H1 (cell line): Measurements from ENCODE around the gene PREX1. TPM values are rescaled to one million over a fixed set of nuclear protein-coding genes. Genes with fewer than 3 reads are reported as not detected.

ENCODE experiments used
- CTCF ChIA-PET: fragments of 300-600 bp; sonication (Branson Sonifier 250); formaldehyde crosslinking; loops from one replicate; lab custom pipeline; 2021; ENCODE audit not compliant: partially characterized antibody; lab: Charles Lee
- POLR2A ChIA-PET: fragments of 300-600 bp; sonication (Branson Sonifier 250); formaldehyde crosslinking; loops from one replicate; lab custom pipeline; 2021; ENCODE audit warnings: inconsistent platforms; ENCODE audit not compliant: partially characterized antibody; lab: Charles Lee
- DNase-seq, 2 experiments: peaks; one replicate each; pipeline versions ENCODE4 v3.0.0 to v3.0.0-alpha.2; 2010 to 2022; ENCODE audit warnings: low spot score in 2 of 2, low read depth in 1 of 2, mixed read lengths in 1 of 2
- FAIRE-seq: peaks from 2 replicates; lab custom pipeline; 2011; peaks lifted over from hg19 to GRCh38; lab: Jason Lieb, UNC
- H2AFZ ChIP-seq: 2 replicates; pipeline ENCODE4 v1.8.1; 2012; ENCODE audit warnings: low read length, inconsistent platforms
- H2AK5ac ChIP-seq: 2 replicates; pipeline ENCODE4 v1.6.1; 2013; ENCODE audit warnings: low read depth, low read length
- H2BK120ac ChIP-seq: replicated peaks from 2 replicates; pipeline ENCODE3; 2013; ENCODE audit warnings: low read depth, low read length, inconsistent platforms
- H2BK12ac ChIP-seq: 2 replicates; pipeline ENCODE4 v1.6.1; 2013; ENCODE audit warnings: low read depth, low read length
- H2BK15ac ChIP-seq: 2 replicates; pipeline ENCODE4 v1.6.1; 2013; ENCODE audit warnings: low read length
- H2BK20ac ChIP-seq: 2 replicates; pipeline ENCODE4 v1.6.1; 2013; ENCODE audit warnings: low read length
- H2BK5ac ChIP-seq: 2 replicates; pipeline ENCODE4 v1.6.1; 2013; ENCODE audit warnings: low read depth, low read length
- H3K14ac ChIP-seq: 2 replicates; pipeline ENCODE4 v1.6.1; 2013; ENCODE audit warnings: inconsistent platforms; ENCODE audit not compliant: insufficient read length
- H3K18ac ChIP-seq: 2 replicates; pipeline ENCODE4 v1.6.1; 2013; ENCODE audit warnings: low read length; ENCODE audit errors: extremely low read depth
- H3K23ac ChIP-seq: 2 replicates; pipeline ENCODE4 v1.6.1; 2013; ENCODE audit warnings: inconsistent platforms; ENCODE audit not compliant: insufficient read length
- H3K23me2 ChIP-seq: 2 replicates; pipeline ENCODE4 v1.6.1; 2013; ENCODE audit warnings: low read depth, low read length
- H3K27ac ChIP-seq: 2 replicates; pipeline ENCODE4 v1.6.1; 2011; ENCODE audit warnings: low read depth, low read length, inconsistent platforms
- H3K27me3 ChIP-seq, 4 experiments: replicated peaks in 1 of 4; 1 replicate in 1 of 4; 2 replicates in 3 of 4; pipeline versions ENCODE4 v1.6.1 to v1.8.1; 2011 to 2013; ENCODE audit warnings: low read length in 3 of 4, mild to moderate bottlenecking in 3 of 4, inconsistent platforms in 2 of 4, mixed read lengths in 2 of 4, moderate library complexity in 1 of 4; ENCODE audit not compliant: control insufficient read depth in 3 of 4, insufficient read depth in 3 of 4; ENCODE audit errors: extremely low read depth in 1 of 4
- H3K36me3 ChIP-seq, 4 experiments: 2 replicates each; pipeline versions ENCODE4 v1.6.1 to v1.8.1; 2011 to 2013; ENCODE audit warnings: mild to moderate bottlenecking in 4 of 4, low read length in 3 of 4, moderate library complexity in 2 of 4, control low read depth in 1 of 4, inconsistent platforms in 1 of 4; ENCODE audit not compliant: insufficient read depth in 4 of 4, control insufficient read depth in 2 of 4
- H3K4ac ChIP-seq: replicated peaks from 2 replicates; pipeline ENCODE3; 2013; ENCODE audit warnings: low read length, low read depth, mixed read lengths, inconsistent platforms; ENCODE audit not compliant: insufficient read length
- H3K4me1 ChIP-seq, 4 experiments: replicated peaks in 1 of 4; 1 replicate in 1 of 4; 2 replicates in 3 of 4; pipeline versions ENCODE4 v1.6.1 to v1.8.1; 2011 to 2013; ENCODE audit warnings: low read length in 3 of 4, inconsistent platforms in 2 of 4, mixed read lengths in 1 of 4; ENCODE audit not compliant: insufficient read depth in 4 of 4, control insufficient read depth in 3 of 4
- H3K4me2 ChIP-seq, 2 experiments: 2 replicates each; pipeline versions ENCODE4 v1.6.1 to v1.8.1; 2011 to 2013; ENCODE audit warnings: low read depth in 2 of 2, low read length in 2 of 2, control low read depth in 1 of 2, inconsistent platforms in 1 of 2, mild to moderate bottlenecking in 1 of 2; ENCODE audit not compliant: insufficient read depth in 1 of 2
- H3K4me3 ChIP-seq, 4 experiments: fragments of 200-600, 300-600 bp in 1 of 4; sonication (generic), shearing (Covaris generic), sonication (Bioruptor Twin) in 1 of 4; 2 replicates each; pipeline versions ENCODE4 v1.5.1 to v1.8.1; 2011 to 2016; ENCODE audit warnings: low read length in 4 of 4, low read depth in 3 of 4, control low read depth in 2 of 4, inconsistent platforms in 2 of 4, mild to moderate bottlenecking in 2 of 4, mixed read lengths in 1 of 4, moderate library complexity in 1 of 4; ENCODE audit not compliant: insufficient read depth in 2 of 4; ENCODE audit errors: extremely low read depth in 1 of 4
- H3K56ac ChIP-seq: replicated peaks from 2 replicates; pipeline ENCODE3; 2013; ENCODE audit warnings: low read depth, mild to moderate bottlenecking, mixed read lengths, low read length, inconsistent platforms; ENCODE audit not compliant: insufficient read length
- H3K79me1 ChIP-seq: 2 replicates; pipeline ENCODE4 v1.6.1; 2013; ENCODE audit warnings: low read depth, low read length, control low read depth
- H3K79me2 ChIP-seq, 2 experiments: 2 replicates each; pipeline versions ENCODE4 v1.6.1 to v1.8.1; 2012 to 2013; ENCODE audit warnings: low read length in 2 of 2, mild to moderate bottlenecking in 2 of 2, inconsistent platforms in 1 of 2; ENCODE audit not compliant: insufficient read depth in 2 of 2, control insufficient read depth in 1 of 2
- H3K9ac ChIP-seq, 4 experiments: replicated peaks in 1 of 4; 1 replicate in 1 of 4; 2 replicates in 3 of 4; pipeline versions ENCODE4 v1.6.1 to v1.8.1; 2011 to 2013; ENCODE audit warnings: low read depth in 3 of 4, low read length in 3 of 4, control low read depth in 2 of 4, mild to moderate bottlenecking in 2 of 4, moderate library complexity in 2 of 4, inconsistent platforms in 1 of 4; ENCODE audit errors: extremely low read depth in 1 of 4
- H3K9me3 ChIP-seq, 2 experiments: 2 replicates each; pipeline versions ENCODE4 v1.6.1 to v1.8.1; 2012 to 2013; ENCODE audit warnings: mild to moderate bottlenecking in 2 of 2, moderate library complexity in 2 of 2, control low read depth in 1 of 2, inconsistent platforms in 1 of 2, low read depth in 1 of 2, low read length in 1 of 2, mixed read lengths in 1 of 2; ENCODE audit not compliant: insufficient read depth in 2 of 2
- H4K20me1 ChIP-seq, 2 experiments: replicated peaks in 1 of 2; 2 replicates each; pipeline versions ENCODE3 to v1.8.1; 2011 to 2013; ENCODE audit warnings: inconsistent platforms in 2 of 2, low read length in 2 of 2, mild to moderate bottlenecking in 1 of 2; ENCODE audit not compliant: insufficient read depth in 2 of 2, control insufficient read depth in 1 of 2
- H4K5ac ChIP-seq: 2 replicates; pipeline ENCODE4 v1.6.1; 2013; ENCODE audit warnings: low read length, low read depth, mixed read lengths, inconsistent platforms; ENCODE audit not compliant: insufficient read length
- H4K8ac ChIP-seq: 2 replicates; pipeline ENCODE4 v1.8.0; 2013; ENCODE audit warnings: mild to moderate bottlenecking, moderate library complexity, low read length, inconsistent platforms; ENCODE audit not compliant: insufficient read depth; ENCODE audit errors: extremely low read depth
- H4K91ac ChIP-seq: replicated peaks from 2 replicates; pipeline ENCODE3; 2013; ENCODE audit warnings: low read length, mixed read lengths, inconsistent platforms; ENCODE audit not compliant: insufficient read length
- ATF2 ChIP-seq: IDR thresholded peaks from 2 replicates; pipeline ENCODE4 v1.6.1; 2012; ENCODE audit warnings: low read length, inconsistent platforms
- BCL11A ChIP-seq, 2 experiments: IDR thresholded peaks; one replicate each; pipeline ENCODE4 v1.6.1; 2011; ENCODE audit warnings: low read depth in 2 of 2, low read length in 2 of 2, mild to moderate bottlenecking in 2 of 2
- EP300 ChIP-seq, 2 experiments: IDR thresholded peaks; 1 replicate in 1 of 2; 2 replicates in 1 of 2; pipeline ENCODE4 v1.6.1; 2011 to 2012; ENCODE audit warnings: low read depth in 2 of 2, low read length in 2 of 2, mild to moderate bottlenecking in 2 of 2, borderline replicate concordance in 1 of 2, inconsistent platforms in 1 of 2, moderate library complexity in 1 of 2
- EZH2 ChIP-seq: fragments of 200-600 bp; sonication (generic); IDR thresholded peaks from 2 replicates; pipeline ENCODE4 v1.7.1; 2012; ENCODE audit warnings: low read depth, mild to moderate bottlenecking, moderate library complexity, low read length, inconsistent platforms; ENCODE audit not compliant: severe bottlenecking
- GABPA ChIP-seq: IDR thresholded peaks from 2 replicates; pipeline ENCODE4 v1.6.1; 2011; ENCODE audit warnings: mild to moderate bottlenecking, low read length, moderate library complexity, borderline replicate concordance; ENCODE audit not compliant: insufficient read depth
- KDM4A ChIP-seq: IDR thresholded peaks from one replicate; pipeline ENCODE4 v1.7.1; 2012; ENCODE audit warnings: low read depth, mild to moderate bottlenecking, moderate library complexity, low read length, inconsistent platforms; ENCODE audit not compliant: severe bottlenecking
- RAD21 ChIP-seq, 2 experiments: IDR thresholded peaks in 1 of 2; conservative IDR thresholded peaks in 1 of 2; 2 replicates each; pipeline ENCODE4 v1.6.1; 2011; ENCODE audit warnings: low read depth in 2 of 2, low read length in 2 of 2, improper control_type of control experiment in 1 of 2, inconsistent platforms in 1 of 2, mild to moderate bottlenecking in 1 of 2, moderate library complexity in 1 of 2
- RBBP5 ChIP-seq: IDR thresholded peaks from 2 replicates; pipeline ENCODE4 v1.7.1; 2012; ENCODE audit warnings: low read depth, mild to moderate bottlenecking, inconsistent platforms, low read length, moderate library complexity, borderline replicate concordance
- SRF ChIP-seq: IDR thresholded peaks from 2 replicates; pipeline ENCODE4 v1.6.1; 2011; ENCODE audit warnings: mild to moderate bottlenecking, low read depth, low read length, moderate library complexity
- WGBS, 2 experiments: shearing (Covaris generic) in 1 of 2; methylation state at CpG; one replicate each; pipeline versions ENCODE4 v1.1.6 to v1.1.7; 2013 to 2015; ENCODE audit warnings: low lambda C conversion rate in 2 of 2, mixed read lengths in 2 of 2, inconsistent platforms in 1 of 2, low coverage in 1 of 2, missing lambda C conversion rate in 1 of 2; ENCODE audit not compliant: insufficient replicate concordance in 2 of 2, insufficient coverage in 1 of 2, insufficient read length in 1 of 2; ENCODE audit errors: extremely low coverage in 1 of 2, missing lambda C conversion rate in 1 of 2; 5-methylcytosine and 5-hydroxymethylcytosine counted together
- polyA plus RNA-seq, 7 experiments: library from polyadenylated mRNA; depleted of rRNA in 3 of 7; stranded (reverse) in 5 of 7; unstranded in 2 of 7; fragments of >200 nt in 5 of 7; fragments of 200-250 nt in 2 of 7; gene quantifications; 1 replicate in 5 of 7; 2 replicates in 1 of 7; 4 replicates in 1 of 7; pipeline versions ENCODE4 v1.2.1 to v1.2.3, GENCODE V29; 2011 to 2013; ENCODE audit warnings: missing spikeins in 2 of 7, mixed read lengths in 2 of 7
- total RNA-seq: library from RNA; stranded (reverse); fragmentation: NEBNext Ultra II Directional; extraction: Animal tissue kit (Norgen Biotek cat#: 25700); gene quantifications from 2 replicates; pipeline ENCODE4 v1.2.1, GENCODE V29; 2021
- TF ChIP-seq, protein P1 (sequence below): IDR thresholded peaks from 2 replicates; pipeline ENCODE4 v1.6.1; 2011; ENCODE audit warnings: low read depth, mild to moderate bottlenecking, low read length; ENCODE audit not compliant: insufficient read depth

Gene PREX1
- total and polyA plus RNA-seq, 2 of the 8 experiments (the other 6 are each of a cell fraction or from before 2014, with no cell fraction given): 10.7 to 12.8 TPM

GRCh38 chr20:48735112-48735511 lies 92.7 kb downstream of the PREX1 start:
- H3K56ac ChIP-seq: no peak overlapping the region
- H3K9ac ChIP-seq: no peak overlapping the region
- no peak overlapping the region for H4K8ac ChIP-seq
- no peak overlapping the region for H3K27ac ChIP-seq
- FAIRE-seq: no peak
- H3K27me3 ChIP-seq: no peaks in the 10 kb centered on the region
- no peak overlapping the region for H2AFZ ChIP-seq
- no peak overlapping the region for H2AK5ac ChIP-seq
- H2BK12ac ChIP-seq: no peak overlapping the region; the same call in 1 of the 2 replicates
- POLR2A ChIA-PET: interaction anchor here (0.9 kb wide), 1 partner anchor 10 kb away, joined by 4 read pairs; no protein-coding TSS in a partner anchor
- no peak for DNase-seq
- H3K23ac ChIP-seq: no peak overlapping the region
- H2BK20ac ChIP-seq: no peak overlapping the region
- no peak overlapping the region for H3K14ac ChIP-seq
- no peak overlapping the region for H4K5ac ChIP-seq
- H3K9me3 ChIP-seq: no peaks in the 10 kb centered on the region
- H3K4me2 ChIP-seq: no peak overlapping the region
- no peak overlapping the region for H4K91ac ChIP-seq
- H3K23me2 ChIP-seq: peaks cover 2% of the 10 kb centered on the region; the same call in 1 of the 2 replicates
- no peak overlapping the region for H2BK15ac ChIP-seq
- peaks cover 0 to 2% (median under 1%) of the 10 kb centered on the region in 4 experiments; a peak in 5 of 7 replicates for H3K4me1 ChIP-seq
- H3K79me1 ChIP-seq: no peaks in the 10 kb centered on the region
- no peak overlapping the region for H3K4ac ChIP-seq
- CTCF ChIA-PET: interaction anchor here (1.4 kb wide), 1 partner anchor 170 kb away, joined by 6 read pairs; no protein-coding TSS in a partner anchor
- H3K79me2 ChIP-seq: no peaks in the 10 kb centered on the region
- no peaks in the 10 kb centered on the region for H3K36me3 ChIP-seq
- WGBS, 2 experiments: 76% methylated on average over 5 of the region's 5 CpGs; no CpG with 5 or more reads in 1 of the 2 experiments
- no peak overlapping the region for H3K4me3 ChIP-seq
- no peaks in the 10 kb centered on the region for H4K20me1 ChIP-seq
- H2BK5ac ChIP-seq: no peak overlapping the region; the same call in 1 of the 2 replicates
- no peak overlapping the region for H3K18ac ChIP-seq
- H2BK120ac ChIP-seq: no peak overlapping the region
- TF ChIP-seq RAD21 (IDR thresholded peaks at IDR 0.05 in 1 of 2, conservative IDR thresholded peaks at IDR 0.05 in 1 of 2; ENCODE audit: low read depth in 2 of 2, low read length in 2 of 2): no peak
- TF ChIP-seq ATF2: no peak
- no peak for TF ChIP-seq RBBP5
- TF ChIP-seq SRF: no peak
- TF ChIP-seq KDM4A: no peak
- TF ChIP-seq, protein P1, sequence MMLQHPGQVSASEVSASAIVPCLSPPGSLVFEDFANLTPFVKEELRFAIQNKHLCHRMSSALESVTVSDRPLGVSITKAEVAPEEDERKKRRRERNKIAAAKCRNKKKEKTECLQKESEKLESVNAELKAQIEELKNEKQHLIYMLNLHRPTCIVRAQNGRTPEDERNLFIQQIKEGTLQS: no peak
- TF ChIP-seq EZH2: no peak
- no peak for TF ChIP-seq GABPA
- TF ChIP-seq EP300 (IDR thresholded peaks at IDR 0.05; ENCODE audit: borderline replicate concordance in 1 of 2, low read depth in 2 of 2, low read length in 2 of 2): no peak
- no peak for TF ChIP-seq BCL11A (IDR thresholded peaks at IDR 0.05; ENCODE audit: low read depth in 2 of 2, low read length in 2 of 2)
